Right cardiac atrium (tissue), 5 donors: Measurements from ENCODE around the gene SLC25A6. TPM values are rescaled to one million over a fixed set of nuclear protein-coding genes. Genes with fewer than 3 reads are reported as not detected.

Experiments
- ATAC-seq, 2 donors: fragments of 200-7000 bp; cut with Tn5 transposase; one replicate each; pipeline versions ENCODE4 v1.8.0 to v1.9.1; 2020; ENCODE audit warnings: moderate library complexity in 2 of 2, mild to moderate bottlenecking in 1 of 2
- DNase-seq, 3 donors: peaks; one replicate each; pipeline ENCODE4 v3.0.0-alpha.2; 2020
- H3K27ac ChIP-seq: one replicate; pipeline ENCODE4 v1.5.1; 2013; ENCODE audit warnings: mild to moderate bottlenecking, low read length, control low read depth, moderate library complexity
- H3K27me3 ChIP-seq: one replicate; pipeline ENCODE4 v1.6.1; 2013; ENCODE audit not compliant: control insufficient read depth, insufficient read depth
- H3K4me1 ChIP-seq: one replicate; pipeline ENCODE4 v1.6.1; 2013; ENCODE audit warnings: low read length; ENCODE audit not compliant: control insufficient read depth, insufficient read depth
- H3K4me3 ChIP-seq: one replicate; pipeline ENCODE4 v1.5.1; 2013; ENCODE audit warnings: low read length, control low read depth
- H3K9me3 ChIP-seq: one replicate; pipeline ENCODE4 v1.6.1; 2013; ENCODE audit warnings: low read length; ENCODE audit not compliant: control insufficient read depth
- WGBS: extraction: QIAGEN DNeasy Blood & Tissue Kit; methylation state at CpG from one replicate; pipeline ENCODE4 v1.1.7; 2013; 5-methylcytosine and 5-hydroxymethylcytosine counted together
- intact Hi-C, 4 donors: fragments of 100-400 bp; cut with DNase I; formaldehyde crosslinking; loops; one replicate each; pipeline versions ENCODE4 v1.11.0 to v1.14.0; 2022 to 2023
- polyA plus RNA-seq: library from polyadenylated mRNA; stranded (reverse); fragments of 200-250 nt; gene quantifications from one replicate; pipeline ENCODE4 v1.2.3, GENCODE V29; 2013
- total RNA-seq, 4 donors: library from RNA; stranded (reverse); fragmentation: NEBNext Ultra II Directional; extraction: Animal tissue kit (Norgen Biotek cat#: 25700); gene quantifications; one replicate each; pipeline ENCODE4 v1.2.1, GENCODE V29; 2021
- donor health status: healthy with polysubstance abuse.
- donor health status: DM: no; HTN: yes; CAD: no.
- donor health status: DM: no; HTN: no; CAD: no.
- donor health status: DM: no; HTN: yes; CAD: no; lungs with severe emphysema.
- donor health status: DM: yes; HTN: yes; CAD: no.

SLC25A6 gene
- total and polyA plus RNA-seq, 5 donors, result 154 to 228 (median 182) TPM

DNA sequence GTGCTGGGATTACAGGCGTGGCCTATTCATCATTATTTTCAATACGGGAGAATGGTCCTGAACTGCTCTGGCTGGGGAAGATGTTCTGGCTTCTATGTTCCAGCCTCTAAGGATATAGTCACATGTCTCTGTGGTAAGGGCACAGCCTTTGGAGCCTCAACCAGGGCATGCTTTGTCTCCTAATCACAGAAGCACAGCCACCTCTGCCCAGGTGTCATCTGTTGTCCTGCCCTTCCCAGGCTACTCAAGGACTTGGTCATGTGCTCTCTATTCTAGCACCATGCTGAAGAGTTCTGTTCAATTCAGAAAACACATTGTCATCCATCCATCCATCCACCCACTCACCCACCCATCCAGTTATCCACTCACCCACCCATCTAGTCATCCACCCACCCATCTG lies 31.3 kb upstream of the SLC25A6 start:
- intact Hi-C loops, result no loop called here
- DNase-seq, result peak in 1 of 3 donors; percentile 4
- 74% methylated on average over 2 of the region's 2 CpGs for WGBS

DNA sequence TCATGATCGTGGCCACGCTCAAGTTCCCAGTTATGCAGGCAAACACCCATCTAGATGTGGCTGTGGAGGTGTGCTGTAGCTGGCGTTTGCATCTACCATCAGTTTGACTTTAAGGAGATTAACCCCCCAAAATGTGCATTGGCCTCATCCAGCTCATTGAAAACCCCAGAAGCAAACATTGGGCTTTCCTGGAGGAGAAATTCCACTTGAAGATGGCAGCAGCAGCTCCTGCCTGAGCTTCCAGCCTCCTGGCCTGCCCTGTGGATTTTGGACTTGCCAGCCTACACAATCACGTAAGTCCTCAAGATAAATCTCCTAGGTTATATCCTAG lies 30.2 kb upstream of the SLC25A6 start:
- Histone ChIP-seq H3K27me3 (no peaks in the 10 kb centered on the region), H3K4me1 (no peaks in the 10 kb centered on the region), H3K4me3 (no peak overlapping the region), H3K9me3 (peaks cover 2% of the 10 kb centered on the region), H3K27ac (no peak overlapping the region)
- DNase-seq, result peak in 1 of 3 donors; percentile 6
- intact Hi-C loops, result no loop called here
- no peak for ATAC-seq
- 96% methylated on average over 4 of the region's 4 CpGs for WGBS

More for the DNA sequence above, 31.3 kb upstream of the SLC25A6 start:
- Histone ChIP-seq H3K4me1 (no peaks in the 10 kb centered on the region), H3K4me3 (no peak overlapping the region), H3K27me3 (no peaks in the 10 kb centered on the region), H3K9me3 (peaks cover 2% of the 10 kb centered on the region), H3K27ac (no peak overlapping the region)
- no peak for ATAC-seq

DNA sequence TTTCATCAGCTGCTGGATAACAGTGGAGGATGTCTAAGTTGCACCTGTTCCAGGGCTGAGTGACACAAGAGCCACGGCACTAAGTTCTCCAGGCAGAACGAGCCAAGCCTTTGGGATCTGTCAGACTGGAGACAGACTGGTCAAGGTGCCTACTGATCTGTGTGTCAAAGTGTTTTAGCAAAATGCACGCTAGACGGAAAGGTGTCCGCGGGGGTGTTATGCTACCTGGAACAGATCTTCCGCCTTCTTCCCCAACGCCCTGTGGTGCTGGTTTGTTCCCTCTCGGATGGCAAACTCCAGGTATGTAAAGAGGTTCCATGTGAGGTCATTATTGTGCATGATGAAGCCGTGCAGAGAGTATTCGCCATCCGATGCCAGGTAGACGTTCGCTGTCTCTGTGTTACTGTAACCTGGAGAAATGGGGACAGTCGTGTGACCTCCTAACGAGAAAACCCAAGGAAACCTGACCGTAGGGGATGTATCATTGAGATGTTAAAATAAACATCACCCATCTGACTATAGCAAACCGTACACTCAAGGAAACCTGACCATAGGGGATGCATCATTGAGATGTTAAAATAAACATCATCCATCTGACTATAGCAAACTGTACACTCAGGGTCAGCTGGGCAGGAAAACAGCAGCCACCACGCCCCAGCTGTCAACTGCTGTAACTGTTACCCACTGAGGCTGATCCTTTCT lies 29.7 kb upstream of the SLC25A6 start:
- ATAC-seq (no peak), DNase-seq (peak in 1 of 3 donors; percentile 5)
- no peak overlapping the region for H3K27ac ChIP-seq
- H3K27me3 ChIP-seq, result no peaks in the 10 kb centered on the region
- WGBS, result 98% methylated on average over 19 of the region's 19 CpGs
- no peak overlapping the region for H3K4me3 ChIP-seq
- intact Hi-C loops, result no loop called here
- H3K4me1 ChIP-seq, result no peaks in the 10 kb centered on the region
- peaks cover 2% of the 10 kb centered on the region for H3K9me3 ChIP-seq

DNA sequence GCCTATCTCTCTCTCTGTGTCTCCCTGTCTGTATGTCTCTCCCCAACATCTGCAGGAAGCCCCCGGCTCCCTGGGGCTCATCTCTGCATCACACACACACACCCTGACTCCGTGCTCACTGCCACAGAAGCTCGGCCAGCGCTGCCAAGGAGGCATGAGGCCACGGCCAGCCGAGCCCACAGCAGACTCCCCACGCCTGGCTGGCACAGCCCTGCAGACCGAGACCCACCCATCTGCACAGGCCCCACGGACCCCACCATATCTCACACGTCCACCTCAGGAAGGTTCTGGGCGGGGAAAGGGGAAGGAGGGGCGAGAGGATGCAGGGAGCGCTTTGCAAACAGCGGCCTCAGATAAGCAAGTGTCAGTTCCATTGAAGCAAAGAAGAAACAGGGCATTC lies 28.5 kb upstream of the SLC25A6 start:
- intact Hi-C loops, result no loop called here
- H3K27me3 ChIP-seq, result no peaks in the 10 kb centered on the region
- H3K4me3 ChIP-seq, result no peak overlapping the region
- DNase-seq (peak in 2 of 3 donors; percentile 50 to 55), ATAC-seq (peak; percentile 7 to 13)
- WGBS, result 50% methylated on average over 14 of the region's 14 CpGs
- no peak overlapping the region for H3K27ac ChIP-seq
- peaks cover 2% of the 10 kb centered on the region for H3K9me3 ChIP-seq
- H3K4me1 ChIP-seq, result no peaks in the 10 kb centered on the region

DNA sequence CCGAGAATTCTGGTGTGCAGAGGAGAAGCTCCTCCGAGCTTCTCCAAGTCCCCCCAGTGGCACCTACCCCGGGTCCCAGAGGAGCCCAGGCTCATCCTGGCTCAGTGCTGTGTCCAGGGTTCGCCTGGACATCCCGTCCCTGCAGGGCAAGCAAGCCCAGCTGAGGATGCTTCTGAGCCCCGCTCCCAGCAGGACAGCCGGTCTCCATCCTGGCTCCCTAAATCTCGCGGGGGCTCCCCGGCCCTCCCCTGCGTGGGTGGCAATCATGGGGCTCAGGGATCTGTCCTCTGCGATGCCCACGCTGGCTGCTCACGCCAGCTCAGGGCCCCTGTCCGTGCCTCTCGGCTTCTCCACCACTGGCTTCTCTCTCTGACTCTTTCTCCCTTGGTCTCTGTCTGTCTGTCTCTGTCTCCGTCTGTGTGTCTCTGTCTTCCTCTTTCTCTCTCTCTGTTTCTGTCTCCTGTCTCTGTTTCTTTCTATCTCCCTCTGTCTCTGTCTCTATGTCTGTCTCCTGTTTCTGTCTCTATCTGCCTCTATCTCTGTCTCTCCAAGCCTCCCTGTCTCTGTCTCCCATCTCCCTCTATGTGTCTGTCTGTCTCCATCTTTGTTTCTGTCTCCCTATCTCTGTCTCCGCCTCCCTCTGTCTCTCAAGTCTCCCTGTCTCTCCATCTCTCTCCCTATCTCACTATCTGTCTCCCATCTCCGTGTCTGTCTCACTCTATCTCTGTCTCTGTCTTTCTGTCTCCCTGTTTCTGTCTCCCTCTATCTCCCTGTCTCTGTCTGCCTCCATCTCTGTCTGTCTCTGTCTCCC lies 27.8 kb upstream of the SLC25A6 start:
- intact Hi-C loops, result no loop called here
- ATAC-seq (peak in 1 of 2 donors; percentile 3), DNase-seq (peak in 2 of 3 donors; percentile 36 to 47)
- Histone ChIP-seq H3K4me3 (no peak overlapping the region), H3K27ac (no peak overlapping the region), H3K9me3 (peaks cover 2% of the 10 kb centered on the region), H3K4me1 (no peaks in the 10 kb centered on the region), H3K27me3 (no peaks in the 10 kb centered on the region)
- WGBS, result 87% methylated on average over 19 of the region's 19 CpGs

DNA sequence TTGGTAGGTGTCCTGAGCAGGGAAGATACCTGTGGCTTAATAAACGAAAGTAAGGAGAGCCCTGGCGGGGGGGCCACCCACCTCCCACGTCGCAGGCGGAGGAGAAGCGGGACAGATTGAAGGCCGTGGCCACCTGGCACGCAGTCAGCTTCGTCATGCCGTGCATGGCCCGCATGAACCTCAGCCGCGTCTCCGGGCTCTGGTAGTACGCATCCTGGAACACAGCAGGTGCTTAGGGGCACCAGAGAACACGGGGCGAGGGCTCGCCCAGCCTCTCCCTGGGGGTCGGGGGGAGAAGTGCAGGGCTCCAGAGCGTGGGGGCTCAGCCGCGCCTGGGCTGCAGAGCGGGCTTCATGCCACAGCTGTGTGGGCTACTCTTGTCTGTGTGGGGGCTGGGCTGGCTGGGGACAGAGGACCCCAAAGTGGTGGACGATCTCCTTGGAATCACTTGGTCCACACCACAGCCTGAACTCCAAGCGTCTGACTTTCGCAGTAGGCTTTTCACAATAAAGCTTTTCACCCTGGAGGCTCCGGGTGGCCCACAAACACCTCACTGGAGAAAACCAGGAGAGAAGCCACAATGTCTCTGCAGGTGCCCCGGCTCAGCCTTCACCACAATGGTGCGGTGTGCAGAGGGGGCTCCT lies 27.1 kb upstream of the SLC25A6 start:
- DNase-seq, result peak in 2 of 3 donors; percentile 58 to 63
- WGBS, result 95% methylated on average over 29 of the region's 29 CpGs
- intact Hi-C loops, result no loop called here
- H3K4me3 ChIP-seq, result no peak overlapping the region
- no peak overlapping the region for H3K27ac ChIP-seq
- peaks cover 2% of the 10 kb centered on the region for H3K9me3 ChIP-seq
- H3K27me3 ChIP-seq, result no peaks in the 10 kb centered on the region
- H3K4me1 ChIP-seq, result no peaks in the 10 kb centered on the region
- ATAC-seq, result peak; percentile 13 to 17

DNA sequence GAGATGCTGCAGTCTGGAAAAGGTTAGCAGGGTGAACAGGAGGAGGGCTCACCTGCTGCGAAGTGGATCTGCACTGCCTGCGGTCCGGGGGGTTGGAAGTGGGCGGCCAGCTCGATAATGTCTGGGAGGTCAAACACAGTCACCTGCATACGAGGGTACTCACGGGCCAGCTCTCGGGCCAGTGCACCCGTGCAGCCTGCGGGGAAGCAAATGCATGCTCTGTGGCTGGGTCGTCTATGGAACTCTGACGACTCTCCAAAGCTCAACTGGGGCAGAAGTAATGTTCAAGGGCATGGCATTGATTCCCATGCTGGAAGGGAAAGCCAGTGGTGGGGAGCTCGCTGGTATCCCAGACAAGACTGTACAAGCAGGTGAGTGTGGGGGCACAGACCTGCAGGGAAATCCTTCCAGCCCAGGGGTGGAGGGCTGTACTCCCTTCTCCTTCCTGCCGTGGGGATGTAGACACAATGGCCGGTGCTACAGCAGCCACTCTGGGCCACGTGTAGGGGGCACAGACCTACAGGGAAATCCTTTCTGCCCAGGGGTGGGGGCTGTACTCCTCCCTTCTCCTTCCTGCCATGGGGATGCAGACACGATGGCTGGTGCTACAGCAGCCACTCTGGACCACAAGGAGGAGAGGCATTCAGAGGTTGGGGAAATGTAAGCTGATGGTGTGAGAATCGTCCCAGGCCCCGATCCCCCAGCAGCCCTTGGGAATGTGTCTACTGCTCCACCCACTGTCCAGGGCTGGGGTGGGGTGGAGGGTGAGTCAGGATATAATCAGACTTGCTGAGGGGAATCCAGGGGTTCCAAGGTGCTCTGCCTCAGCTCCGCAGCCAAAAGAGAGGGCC lies 26.2 kb upstream of the SLC25A6 start:
- intact Hi-C loops, result no loop called here
- no peak overlapping the region for H3K27ac ChIP-seq
- H3K27me3 ChIP-seq, result no peaks in the 10 kb centered on the region
- no peaks in the 10 kb centered on the region for H3K4me1 ChIP-seq
- peaks cover 2% of the 10 kb centered on the region for H3K9me3 ChIP-seq
- ATAC-seq, result no peak
- 95% methylated on average over 20 of the region's 20 CpGs for WGBS
- H3K4me3 ChIP-seq, result no peak overlapping the region
- DNase-seq, result peak in 1 of 3 donors; percentile 42

DNA sequence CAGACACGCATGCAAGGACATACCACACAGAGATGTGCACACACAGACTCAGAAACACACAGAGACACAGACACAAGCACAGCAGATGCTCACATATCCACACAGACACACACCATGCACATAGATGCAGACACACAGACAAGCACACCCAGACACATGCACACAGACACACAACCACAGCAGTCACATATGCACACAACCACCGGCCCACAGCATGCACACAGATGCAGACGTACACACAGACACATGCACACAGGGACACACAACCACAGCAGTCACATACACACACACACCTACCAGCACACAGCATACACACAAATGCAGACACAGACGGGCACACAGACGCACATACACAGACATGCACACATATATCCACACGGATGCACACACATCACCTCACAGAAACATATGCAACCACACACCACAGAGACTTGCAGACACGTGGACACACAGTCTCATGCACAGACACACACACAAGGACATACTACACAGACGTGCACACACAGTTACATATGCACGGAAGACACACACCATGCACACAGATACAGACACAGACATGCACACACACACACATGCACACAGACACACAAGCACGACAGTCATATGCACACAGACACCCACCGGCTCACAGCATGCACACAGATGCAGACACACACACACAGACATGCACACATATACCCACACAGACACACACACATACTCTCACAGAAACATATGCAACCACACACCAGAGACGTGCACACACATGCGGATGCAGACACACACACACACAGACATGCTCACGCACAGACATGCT lies 25.2 kb upstream of the SLC25A6 start:
- Histone ChIP-seq H3K4me1 (no peaks in the 10 kb centered on the region), H3K27me3 (no peaks in the 10 kb centered on the region), H3K9me3 (no peaks in the 10 kb centered on the region), H3K4me3 (no peak overlapping the region), H3K27ac (no peak overlapping the region)
- intact Hi-C loops, result no loop called here
- ATAC-seq (no peak), DNase-seq (peak in 1 of 3 donors; percentile 8)
- WGBS, result 87% methylated on average over 14 of the region's 14 CpGs

DNA sequence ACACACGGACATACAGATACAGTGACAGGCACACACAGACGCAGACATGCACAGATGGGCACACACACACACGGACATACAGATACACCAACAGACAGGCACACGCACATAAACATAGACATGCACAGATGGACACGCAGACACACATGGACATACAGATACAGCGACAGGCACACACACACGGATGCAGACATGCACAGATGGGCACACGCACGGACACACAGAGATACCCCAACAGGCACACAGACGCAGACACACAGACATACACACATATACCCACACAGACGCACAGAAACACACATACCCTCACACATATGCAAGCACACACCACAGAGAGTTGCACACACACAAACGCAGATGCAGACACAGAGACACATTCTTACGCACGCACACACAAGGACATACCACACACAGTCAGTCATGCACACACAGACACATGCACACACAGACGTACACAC lies 24.4 kb upstream of the SLC25A6 start:
- Histone ChIP-seq H3K4me3 (no peak overlapping the region), H3K9me3 (no peaks in the 10 kb centered on the region), H3K4me1 (no peaks in the 10 kb centered on the region), H3K27me3 (no peaks in the 10 kb centered on the region), H3K27ac (no peak overlapping the region)
- DNase-seq (no peak), ATAC-seq (no peak)
- WGBS, result 83% methylated on average over 15 of the region's 15 CpGs
- intact Hi-C loops, result no loop called here
